ENCODE data around the gene SLC12A2. TPM values are rescaled to one million over a fixed set of nuclear protein-coding genes. Genes with fewer than 3 reads are reported as not detected.
A peak's percentile ranks its signal among the peaks of the same experiment; 100 is the strongest.

SLC12A2 gene
- total and polyA plus RNA-seq, 2 donors (not counting 1 experiment from before 2014, with no cell fraction given): 13.7 to 18.6 TPM

DNA sequence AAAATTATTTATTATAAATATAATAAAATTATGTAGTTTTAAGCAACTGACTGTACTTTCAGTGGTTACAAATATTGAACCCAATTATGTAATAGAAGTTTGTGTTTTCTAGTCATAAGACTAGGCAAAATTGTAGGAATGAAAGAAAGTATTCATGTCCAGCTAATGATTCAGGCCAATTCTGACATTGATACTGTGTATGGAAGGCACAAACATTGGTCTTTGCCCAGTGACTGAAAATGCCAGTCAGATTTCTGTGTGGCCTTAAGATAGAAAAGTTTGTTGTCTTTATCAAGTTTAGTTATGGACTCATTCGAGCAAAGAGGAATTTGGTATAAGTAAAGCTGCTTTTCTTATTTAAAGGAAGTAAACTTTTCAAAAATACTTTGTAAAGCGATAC lies 60.3 kb downstream of the SLC12A2 start:
- no peak overlapping the region for H3K4me2 ChIP-seq (ENCODE audit: extremely low read depth, insufficient read depth, low read length)
- no peaks in the 10 kb centered on the region for H3K9me3 ChIP-seq (ENCODE audit: control insufficient read depth, insufficient read depth, low read depth, low read length)
- H3K4me3 ChIP-seq (replicated peaks in 1 of 4; ENCODE audit: control extremely low read depth in 1 of 4, insufficient read depth in 1 of 4, low read depth in 3 of 4, low read length in 4 of 4): no peak overlapping the region
- no peaks in the 10 kb centered on the region for H4K20me1 ChIP-seq (ENCODE audit: control insufficient read depth, extremely low read depth, insufficient read depth, low read length)
- no peak overlapping the region for H3K9ac ChIP-seq (ENCODE audit: insufficient read depth, low read length)
- DNase-seq (ENCODE audit: low read depth in 2 of 2): no peak
- H3K27ac ChIP-seq (ENCODE audit: insufficient read depth, low read length): no peak overlapping the region
- no peak for TF ChIP-seq EZH2 (IDR thresholded peaks at IDR 0.05; ENCODE audit: low read length, missing control alignments)
- TF ChIP-seq, protein P1, sequence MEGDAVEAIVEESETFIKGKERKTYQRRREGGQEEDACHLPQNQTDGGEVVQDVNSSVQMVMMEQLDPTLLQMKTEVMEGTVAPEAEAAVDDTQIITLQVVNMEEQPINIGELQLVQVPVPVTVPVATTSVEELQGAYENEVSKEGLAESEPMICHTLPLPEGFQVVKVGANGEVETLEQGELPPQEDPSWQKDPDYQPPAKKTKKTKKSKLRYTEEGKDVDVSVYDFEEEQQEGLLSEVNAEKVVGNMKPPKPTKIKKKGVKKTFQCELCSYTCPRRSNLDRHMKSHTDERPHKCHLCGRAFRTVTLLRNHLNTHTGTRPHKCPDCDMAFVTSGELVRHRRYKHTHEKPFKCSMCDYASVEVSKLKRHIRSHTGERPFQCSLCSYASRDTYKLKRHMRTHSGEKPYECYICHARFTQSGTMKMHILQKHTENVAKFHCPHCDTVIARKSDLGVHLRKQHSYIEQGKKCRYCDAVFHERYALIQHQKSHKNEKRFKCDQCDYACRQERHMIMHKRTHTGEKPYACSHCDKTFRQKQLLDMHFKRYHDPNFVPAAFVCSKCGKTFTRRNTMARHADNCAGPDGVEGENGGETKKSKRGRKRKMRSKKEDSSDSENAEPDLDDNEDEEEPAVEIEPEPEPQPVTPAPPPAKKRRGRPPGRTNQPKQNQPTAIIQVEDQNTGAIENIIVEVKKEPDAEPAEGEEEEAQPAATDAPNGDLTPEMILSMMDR (conservative IDR thresholded peaks at IDR 0.05 in 1 of 2, IDR thresholded peaks at IDR 0.05 in 1 of 2; ENCODE audit: low read depth in 1 of 2, low read length in 2 of 2): no peak
- H3K36me3 ChIP-seq (ENCODE audit: control insufficient read depth, insufficient read depth, low read length): no peaks in the 10 kb centered on the region
- no peaks in the 10 kb centered on the region for H3K27me3 ChIP-seq (ENCODE audit: control insufficient read depth, insufficient read depth, low read length)
- no peaks in the 10 kb centered on the region for H3K79me2 ChIP-seq (ENCODE audit: control insufficient read depth, insufficient read depth, low read length)
- H3K4me1 ChIP-seq (ENCODE audit: control insufficient read depth, extremely low read depth, insufficient read depth, low read length): no peaks in the 10 kb centered on the region
- H2AFZ ChIP-seq (ENCODE audit: low read length): no peak overlapping the region

DNA sequence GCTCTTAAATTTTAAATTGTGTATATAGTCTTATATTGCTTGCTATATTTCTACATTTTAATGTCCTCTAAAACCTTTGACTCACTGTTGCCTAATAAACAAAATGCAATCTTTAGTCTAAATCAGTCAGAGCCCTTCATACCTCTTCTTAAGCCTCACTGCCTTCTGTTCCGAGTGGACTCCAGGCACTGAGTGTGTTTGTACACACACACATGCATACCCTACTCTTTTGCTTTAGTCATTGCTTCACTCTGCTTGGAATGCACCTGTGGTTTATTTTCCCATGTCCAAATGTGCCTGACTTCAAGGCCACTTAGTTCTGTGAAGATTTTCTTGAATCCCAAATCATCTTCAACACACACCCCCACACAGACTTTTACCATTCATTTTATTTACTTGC lies 60.9 kb downstream of the SLC12A2 start:
- no peaks in the 10 kb centered on the region for H3K27me3 ChIP-seq (ENCODE audit: control insufficient read depth, insufficient read depth, low read length)
- TF ChIP-seq EZH2 (IDR thresholded peaks at IDR 0.05; ENCODE audit: low read length, missing control alignments): no peak
- TF ChIP-seq, protein P1 (conservative IDR thresholded peaks at IDR 0.05 in 1 of 2, IDR thresholded peaks at IDR 0.05 in 1 of 2; ENCODE audit: low read depth in 1 of 2, low read length in 2 of 2): no peak
- H3K4me1 ChIP-seq (ENCODE audit: control insufficient read depth, extremely low read depth, insufficient read depth, low read length): no peaks in the 10 kb centered on the region
- no peaks in the 10 kb centered on the region for H3K79me2 ChIP-seq (ENCODE audit: control insufficient read depth, insufficient read depth, low read length)
- no peak overlapping the region for H3K27ac ChIP-seq (ENCODE audit: insufficient read depth, low read length)
- DNase-seq (ENCODE audit: low read depth in 2 of 2): peak in 1 of 2 donors; percentile 79
- H3K9me3 ChIP-seq (ENCODE audit: control insufficient read depth, insufficient read depth, low read depth, low read length): no peaks in the 10 kb centered on the region
- H3K4me2 ChIP-seq (ENCODE audit: extremely low read depth, insufficient read depth, low read length): no peak overlapping the region
- H2AFZ ChIP-seq (ENCODE audit: low read length): no peak overlapping the region
- H4K20me1 ChIP-seq (ENCODE audit: control insufficient read depth, extremely low read depth, insufficient read depth, low read length): no peaks in the 10 kb centered on the region
- no peaks in the 10 kb centered on the region for H3K36me3 ChIP-seq (ENCODE audit: control insufficient read depth, insufficient read depth, low read length)
- H3K4me3 ChIP-seq (replicated peaks in 1 of 4; ENCODE audit: control extremely low read depth in 1 of 4, insufficient read depth in 1 of 4, low read depth in 3 of 4, low read length in 4 of 4): no peak overlapping the region
- H3K9ac ChIP-seq (ENCODE audit: insufficient read depth, low read length): no peak overlapping the region

DNA sequence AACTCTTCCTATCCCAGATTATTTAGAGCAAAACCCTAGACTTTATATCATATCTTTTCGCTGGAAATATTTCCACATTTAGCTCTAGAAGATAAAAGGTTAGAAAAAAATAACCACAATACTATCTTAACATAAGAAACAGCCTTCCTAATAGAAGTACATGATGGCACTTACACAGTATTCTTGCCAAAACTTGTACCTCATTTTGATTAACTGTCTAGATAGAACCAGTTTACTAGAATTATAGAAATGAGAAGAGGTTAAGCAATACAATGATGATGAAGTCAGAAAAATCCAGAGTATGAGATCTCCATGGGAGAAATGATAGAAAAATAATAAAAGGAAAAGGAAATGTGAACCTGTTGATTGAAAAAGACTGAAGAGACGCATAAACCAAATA lies 63.1 kb downstream of the SLC12A2 start:
- no peak for DNase-seq (ENCODE audit: low read depth in 2 of 2)
- Histone ChIP-seq H3K4me2 (ENCODE audit: extremely low read depth, insufficient read depth, low read length) (no peak overlapping the region), H3K4me3 (replicated peaks in 1 of 4; ENCODE audit: control extremely low read depth in 1 of 4, insufficient read depth in 1 of 4, low read depth in 3 of 4, low read length in 4 of 4) (no peak overlapping the region), H3K27me3 (ENCODE audit: control insufficient read depth, insufficient read depth, low read length) (no peaks in the 10 kb centered on the region), H3K36me3 (ENCODE audit: control insufficient read depth, insufficient read depth, low read length) (no peaks in the 10 kb centered on the region), H3K4me1 (ENCODE audit: control insufficient read depth, extremely low read depth, insufficient read depth, low read length) (no peaks in the 10 kb centered on the region), H4K20me1 (ENCODE audit: control insufficient read depth, extremely low read depth, insufficient read depth, low read length) (no peaks in the 10 kb centered on the region), H3K9ac (ENCODE audit: insufficient read depth, low read length) (no peak overlapping the region), H3K79me2 (ENCODE audit: control insufficient read depth, insufficient read depth, low read length) (no peaks in the 10 kb centered on the region), H3K27ac (ENCODE audit: insufficient read depth, low read length) (no peak overlapping the region), H2AFZ (ENCODE audit: low read length) (no peak overlapping the region), H3K9me3 (ENCODE audit: control insufficient read depth, insufficient read depth, low read depth, low read length) (no peaks in the 10 kb centered on the region)
- no peak for TF ChIP-seq EZH2 (IDR thresholded peaks at IDR 0.05; ENCODE audit: low read length, missing control alignments)
- TF ChIP-seq, protein P1 (conservative IDR thresholded peaks at IDR 0.05 in 1 of 2, IDR thresholded peaks at IDR 0.05 in 1 of 2; ENCODE audit: low read depth in 1 of 2, low read length in 2 of 2): no peak
